ENCODE measurements around the gene DHX32.
"Not testable (repeated sequence)": the region's sequence is repeated elsewhere in the genome, so short reads cannot be mapped to it uniquely, and the experiment has no call there.

DHX32 gene

GRCh38 chr10:125881192-125881591, at the start of gene DHX32:
DHX32 (minus strand) TSS chr10:125881292; CDS start chr10:125880824, 468 bp downstream.
- DNase-seq: no peak

DNA sequence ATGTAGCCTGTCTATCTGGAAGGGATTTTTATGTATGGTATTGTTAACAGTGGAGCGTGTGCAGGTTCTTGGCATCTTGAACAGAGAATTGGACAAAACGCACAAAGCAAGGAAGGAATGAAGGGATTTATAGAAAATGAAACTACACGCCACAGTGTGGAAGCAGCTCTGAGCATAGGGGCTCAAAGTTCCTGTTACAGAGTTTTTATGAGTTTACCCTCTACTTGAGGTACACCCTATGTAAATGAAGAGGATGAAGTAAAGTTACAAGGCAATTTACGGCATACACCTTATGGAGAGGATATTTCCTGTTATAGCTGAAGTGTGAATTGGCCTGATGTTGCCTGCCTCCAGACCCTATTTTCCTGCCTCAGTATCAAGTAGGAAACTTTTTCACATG, 48.5 kb upstream of the DHX32 start:
- DNase-seq: no peak

DNA sequence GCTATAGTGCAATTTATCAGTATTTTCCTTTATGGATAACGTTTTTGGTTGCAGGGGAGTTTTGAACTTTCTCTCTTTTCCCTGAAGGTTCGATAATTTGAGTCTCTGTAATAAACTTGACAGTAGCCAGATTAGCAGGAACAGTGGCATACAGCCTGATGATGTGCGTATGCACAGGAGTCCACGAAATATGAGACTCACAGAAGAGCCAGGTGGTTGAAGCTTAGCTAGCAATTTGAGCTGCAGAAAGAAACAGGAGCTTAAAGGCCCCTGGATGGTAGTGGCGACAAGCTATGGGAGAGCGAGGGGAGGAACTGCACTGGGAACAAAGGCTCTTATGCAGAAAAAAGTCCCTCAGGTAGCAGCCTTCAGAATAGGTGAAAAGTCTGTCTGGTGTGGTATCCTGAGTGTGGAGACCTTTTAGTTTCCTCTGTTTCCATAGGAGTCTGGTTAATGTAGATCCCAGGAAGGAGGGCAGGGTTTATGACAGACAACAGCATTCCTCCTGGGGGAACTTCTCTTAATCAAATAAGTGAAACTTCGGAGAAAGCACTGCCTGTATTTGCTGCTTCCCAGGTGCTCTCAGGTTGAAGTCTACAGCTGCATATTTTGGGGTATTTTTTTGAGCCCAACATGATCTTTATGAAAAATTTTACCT, 48.0 kb upstream of the DHX32 start:
- no peak for DNase-seq

- DNase-seq: not testable (repeated sequence)
Observed at GRCh38 chr10:125927265-125927664, 46.2 kb upstream of the DHX32 start.

DNA sequence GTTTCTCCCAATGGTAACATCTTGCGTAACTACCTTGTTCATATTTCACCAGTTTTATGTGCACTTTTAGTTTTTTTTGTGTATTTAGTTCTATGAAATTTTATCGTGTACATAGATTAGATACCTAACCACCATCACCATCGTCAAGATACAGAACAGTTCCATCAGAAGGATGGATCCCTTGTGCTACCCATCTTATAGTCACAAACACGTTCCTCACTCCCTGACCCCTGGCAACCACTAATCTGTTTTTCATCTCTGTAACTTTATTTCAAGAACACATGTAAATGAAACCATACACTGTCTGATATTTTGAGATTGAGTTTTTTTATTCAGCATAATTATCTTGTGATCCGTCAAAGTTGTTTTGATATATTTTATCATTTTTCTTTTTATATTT, 45.2 kb upstream of the DHX32 start:
- DNase-seq: no peak

DNA sequence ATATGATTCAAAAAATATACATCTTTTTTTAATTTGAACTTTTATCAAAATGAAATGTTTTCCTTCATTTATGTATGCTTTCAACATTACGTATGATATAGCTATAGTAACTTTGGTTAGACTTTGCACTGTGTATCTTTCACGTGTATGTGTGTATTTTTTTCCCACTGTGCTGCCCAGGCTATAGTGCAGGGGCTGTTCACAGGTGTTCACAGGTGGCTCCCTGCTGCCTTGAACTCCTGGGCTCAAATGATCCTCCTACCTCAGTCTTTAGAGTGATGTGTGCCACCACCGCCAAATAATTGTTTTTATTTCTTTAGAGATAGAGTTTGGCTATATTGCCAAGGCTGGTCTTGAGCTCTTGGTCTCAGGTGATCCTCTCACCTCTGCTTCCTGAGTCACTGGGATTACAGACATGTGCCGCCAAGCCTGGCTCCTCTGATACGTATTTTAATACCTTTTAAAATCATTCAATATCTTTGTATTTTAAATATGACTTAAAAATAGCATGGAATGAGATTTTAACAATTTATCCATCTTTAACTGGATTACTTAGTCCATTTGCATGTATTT, 44.3 kb upstream of the DHX32 start:
- DNase-seq: no peak

DNA sequence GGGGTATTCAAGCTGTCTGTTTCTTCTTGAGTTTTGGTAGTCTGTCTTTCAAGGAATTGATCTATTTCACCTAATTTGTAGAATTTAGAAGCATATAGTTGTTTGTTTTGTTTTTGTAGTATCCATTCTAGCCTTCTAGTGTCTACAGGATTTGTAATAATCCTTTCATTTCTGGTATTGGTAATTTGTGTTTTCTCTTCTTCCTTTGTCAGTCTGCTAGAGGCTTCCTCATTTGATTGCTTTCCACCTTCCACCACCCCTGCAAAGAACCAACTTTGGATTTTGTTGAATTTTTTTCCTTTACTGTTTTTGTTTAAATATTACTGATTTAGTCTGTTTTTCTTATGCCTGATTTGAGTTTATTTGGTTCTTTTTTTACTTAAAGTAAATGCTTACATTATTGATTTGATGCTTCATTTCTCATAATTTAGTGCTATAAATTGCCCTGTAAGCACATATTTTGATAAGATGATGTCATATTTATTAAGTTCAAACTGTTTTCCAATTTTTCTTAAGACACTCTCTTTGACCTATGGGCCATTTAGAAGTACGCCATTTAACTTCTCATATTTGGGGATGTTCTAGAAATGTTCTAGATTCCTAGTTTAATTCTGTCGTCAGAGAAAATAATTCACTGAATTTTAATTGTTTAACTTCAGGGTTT, 40.7 kb upstream of the DHX32 start:
- not testable (repeated sequence) for DNase-seq

DNA sequence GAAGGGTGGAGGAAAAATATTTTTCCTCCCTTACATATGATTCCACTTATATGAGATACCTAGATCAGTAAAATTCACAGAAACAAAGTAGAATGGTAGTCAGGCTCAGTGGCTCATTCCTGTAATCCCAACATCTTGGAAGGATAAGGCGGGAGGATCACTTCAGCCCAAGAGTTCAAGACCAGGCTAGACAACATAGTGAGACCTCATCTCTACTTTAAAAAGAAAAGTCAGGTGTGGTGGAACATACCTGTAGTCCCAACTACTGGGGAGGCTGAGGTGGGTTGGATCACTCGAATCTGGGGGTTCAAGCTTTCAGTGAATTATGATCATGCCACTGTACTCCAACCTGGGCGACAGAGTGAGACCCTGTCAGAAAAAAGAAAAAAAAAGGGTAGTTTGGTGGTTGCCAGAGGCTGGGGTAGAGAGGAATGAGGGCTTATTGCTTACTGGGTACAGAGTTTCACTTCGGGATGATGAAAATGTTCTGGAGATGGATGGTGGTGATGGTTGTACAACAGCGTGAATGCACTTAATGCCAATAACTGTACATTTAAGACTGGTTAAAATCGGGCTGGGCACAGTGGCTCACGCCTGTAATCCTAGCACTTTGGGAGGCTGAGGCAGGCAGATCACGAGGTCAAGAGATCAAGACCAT, 36.7 kb upstream of the DHX32 start:
- DNase-seq: not testable (repeated sequence)

DNA sequence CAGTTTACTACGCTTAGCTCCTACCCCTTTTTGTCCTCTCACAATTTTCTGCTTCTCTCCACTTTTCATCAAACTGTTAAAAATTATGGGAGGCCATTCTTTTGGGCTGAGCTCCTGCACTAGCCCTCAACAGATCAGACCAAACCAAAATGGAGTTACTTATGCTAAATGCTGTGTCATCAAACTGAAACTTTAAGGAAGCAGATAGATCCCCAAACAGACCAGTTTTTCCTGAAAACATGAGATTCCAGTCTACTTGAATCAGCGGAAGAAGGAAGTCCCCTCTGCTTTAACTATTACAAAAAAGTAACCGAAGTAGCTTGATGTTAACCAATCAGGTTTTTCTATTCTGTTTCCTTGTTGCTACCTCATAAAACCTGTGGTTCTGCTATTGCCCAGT, 35.9 kb upstream of the DHX32 start:
- DNase-seq: no peak

DNA sequence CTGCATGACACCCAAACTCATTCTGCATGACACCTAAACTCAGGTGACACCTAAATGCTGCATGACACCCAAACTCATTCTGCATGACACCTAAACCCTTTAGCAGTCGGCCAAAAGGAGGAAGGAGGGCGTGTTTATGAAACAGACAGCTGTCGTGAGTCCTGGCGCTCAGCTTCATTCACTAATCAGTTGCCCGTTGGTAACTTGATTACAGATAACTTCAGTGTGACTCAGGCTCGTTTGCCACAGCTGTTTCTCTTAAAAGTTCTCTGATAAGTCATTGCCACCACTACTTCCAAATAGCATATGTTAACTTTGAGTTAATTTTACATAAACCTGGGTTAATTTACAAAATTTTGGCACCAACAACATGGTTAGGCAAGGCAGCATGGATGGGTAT, 32.2 kb upstream of the DHX32 start:
- not testable (repeated sequence) for DNase-seq

GRCh38 chr10:125911990-125912389, 30.9 kb upstream of the DHX32 start:
- no peak for DNase-seq

- DNase-seq: no peak
Observed at GRCh38 chr10:125911145-125911544, 30.1 kb upstream of the DHX32 start.

- DNase-seq: not testable (repeated sequence)
Observed at GRCh38 chr10:125909491-125909890, 28.4 kb upstream of the DHX32 start.

- not testable (repeated sequence) for DNase-seq
Observed at GRCh38 chr10:125908813-125909212, 27.7 kb upstream of the DHX32 start.

DNA sequence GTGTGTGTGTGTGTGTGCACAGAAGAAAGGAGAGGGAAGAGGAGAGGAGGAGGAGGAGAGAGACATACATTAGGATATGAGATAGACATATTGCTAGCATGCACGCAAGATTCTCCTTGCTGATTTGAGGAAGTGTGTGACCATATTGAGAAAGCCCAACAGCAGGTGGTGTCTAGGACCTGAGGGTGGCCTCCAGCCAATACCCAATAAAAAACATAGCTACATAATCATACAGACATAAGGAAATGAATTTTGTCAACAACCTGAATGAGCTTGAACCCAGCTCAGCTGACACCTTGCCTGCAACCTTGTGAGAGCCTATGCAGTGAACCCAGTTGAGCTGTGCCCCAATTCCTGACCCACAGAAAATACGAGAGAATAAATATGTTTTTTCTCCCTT, 26.5 kb upstream of the DHX32 start:
- not testable (repeated sequence) for DNase-seq

GRCh38 chr10:125905069-125905994, 24.2 kb upstream of the DHX32 start:
- DNase-seq: not testable (repeated sequence)

- not testable (repeated sequence) for DNase-seq
Observed at GRCh38 chr10:125903135-125903640, 22.1 kb upstream of the DHX32 start.

- DNase-seq: not testable (repeated sequence)
Observed at GRCh38 chr10:125900963-125901362, 19.9 kb upstream of the DHX32 start.

- DNase-seq: not testable (repeated sequence)
Observed at GRCh38 chr10:125897317-125897716, 16.2 kb upstream of the DHX32 start.

DNA sequence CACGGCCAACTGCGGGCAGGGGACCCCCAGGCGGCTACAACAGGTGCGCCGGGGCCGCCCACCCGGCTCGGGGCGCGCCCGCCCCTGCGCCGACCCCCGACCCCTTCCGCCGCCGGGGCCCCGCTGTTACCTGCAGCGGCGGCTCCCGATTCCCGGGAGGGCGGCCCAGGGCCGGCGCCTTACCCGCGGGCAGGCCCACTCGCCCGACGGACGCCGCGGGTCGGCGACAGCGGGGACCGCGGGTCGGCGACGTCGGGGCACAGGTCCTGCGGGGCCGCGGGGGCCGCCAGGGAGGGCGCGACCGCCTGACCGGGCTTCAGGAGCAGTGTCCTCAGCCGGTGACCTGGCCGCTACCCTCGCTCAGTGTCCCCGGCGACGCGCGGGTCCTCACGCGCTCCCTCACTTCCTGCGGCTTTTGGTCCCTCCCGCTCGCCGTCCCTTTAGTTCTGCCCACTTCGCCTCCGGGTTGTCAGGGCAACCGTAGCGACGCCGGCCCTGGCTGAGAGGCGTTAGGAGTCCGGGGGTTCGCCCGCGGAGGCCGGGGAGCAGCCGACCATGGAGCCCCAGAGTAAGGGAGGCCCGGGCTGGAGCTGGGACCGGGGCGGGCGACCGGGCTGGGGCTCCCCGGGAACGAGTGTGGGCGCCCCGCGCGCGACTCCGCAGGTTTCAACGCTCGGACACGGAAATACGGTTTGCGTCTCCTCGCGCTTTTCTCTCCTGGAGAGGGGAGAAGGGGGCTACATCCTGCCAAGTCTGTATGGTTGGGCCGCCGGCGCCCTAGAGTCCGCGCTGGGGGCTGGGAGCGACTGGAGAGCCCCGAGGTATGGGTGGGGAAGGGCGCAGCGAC, 15.2 kb upstream of the DHX32 start, which contains the start of gene FANK1:
FANK1 (plus strand) TSS at position 477 of the 847 bp plus-strand sequence; CDS start at position 556, 79 bp downstream.
- DNase-seq: peak; percentile 26

All from GOT3 (cell line).